A673 (cell line): ENCODE measurements around the gene TMEM218. TPM values are rescaled to one million over a fixed set of nuclear protein-coding genes. Genes with fewer than 3 reads are reported as not detected.

Experiments used
- BruUV-seq: library from RNA; stranded (reverse); fragments of 400-500 nt; replicated peaks from 2 replicates; lab custom pipeline; 2021; lab: Mats Ljungman, UMichigan
- CTCF ChIA-PET: fragments of 300-600 bp; sonication (Branson Sonifier 250); formaldehyde crosslinking; loops from one replicate; lab custom pipeline; 2022; ENCODE audit warnings: antibody characterized with exemption; lab: Charles Lee
- POLR2A ChIA-PET: fragments of 300-600 bp; sonication (Branson Sonifier 250); formaldehyde crosslinking; loops from one replicate; lab custom pipeline; 2022; ENCODE audit warnings: antibody characterized with exemption; ENCODE audit not compliant: low non-redundant PET; lab: Charles Lee
- DNase-seq: peaks from one replicate; pipeline ENCODE4 v3.0.0-alpha.2; 2015; ENCODE audit warnings: low spot score
- H3K27ac ChIP-seq: fragments of 200-600 bp; sonication (generic); 2 replicates; pipeline ENCODE4 v1.5.1; 2016; ENCODE audit warnings: mixed run types, low read depth, mild to moderate bottlenecking, mixed read lengths, antibody characterized with exemption, low read length; ENCODE audit not compliant: poor library complexity, severe bottlenecking
- H3K27me3 ChIP-seq: fragments of 200-600 bp; sonication (generic); replicated peaks from 2 replicates; pipeline ENCODE4 v1.6.1; 2017; ENCODE audit warnings: mixed run types, low read depth, mild to moderate bottlenecking, mixed read lengths, antibody characterized with exemption, low read length; ENCODE audit not compliant: insufficient read depth, poor library complexity
- H3K36me3 ChIP-seq: fragments of 200-600 bp; sonication (generic); 2 replicates; pipeline ENCODE4 v1.6.1; 2016; ENCODE audit warnings: mixed run types, mild to moderate bottlenecking, mixed read lengths, antibody characterized with exemption, low read length; ENCODE audit not compliant: insufficient read depth, poor library complexity, severe bottlenecking
- H3K4me1 ChIP-seq: fragments of 200-600 bp; sonication (generic); 2 replicates; pipeline ENCODE4 v1.6.1; 2017; ENCODE audit warnings: mixed run types, mild to moderate bottlenecking, mixed read lengths, antibody characterized with exemption, low read length; ENCODE audit not compliant: insufficient read depth, poor library complexity, severe bottlenecking
- H3K4me3 ChIP-seq: fragments of 200-600 bp; sonication (generic); 2 replicates; pipeline ENCODE4 v1.5.1; 2016; ENCODE audit warnings: low read depth, mixed run types, mild to moderate bottlenecking, mixed read lengths, low read length; ENCODE audit not compliant: poor library complexity, severe bottlenecking
- H3K9me3 ChIP-seq: fragments of 200-600 bp; sonication (generic); 2 replicates; pipeline ENCODE4 v1.6.1; 2016; ENCODE audit warnings: mixed run types, low read depth, mild to moderate bottlenecking, mixed read lengths, antibody characterized with exemption, low read length; ENCODE audit not compliant: poor library complexity, severe bottlenecking
- EZH2 ChIP-seq: fragments of 200-600 bp; sonication (generic); IDR thresholded peaks from 2 replicates; pipeline ENCODE4 v1.6.1; 2017; ENCODE audit warnings: borderline replicate concordance, low read depth, mild to moderate bottlenecking, mixed read lengths, antibody characterized with exemption, low read length; ENCODE audit not compliant: poor library complexity, severe bottlenecking
- intact Hi-C: fragments of 100-400 bp; cut with micrococcal nuclease; formaldehyde crosslinking; loops from one replicate; pipeline ENCODE4 v1.10.0; 2022; ENCODE audit not compliant: unreplicated experiment
- total RNA-seq: library from RNA; stranded (reverse); gene quantifications from 2 replicates; pipeline ENCODE4 v1.2.3, GENCODE V29; 2021
- TF ChIP-seq, protein P1 (sequence below): fragments of 300-800, 200-600 bp; sonication (generic); conservative IDR thresholded peaks from 2 replicates; pipeline ENCODE4 v1.5.1; 2017; ENCODE audit warnings: low read depth, mild to moderate bottlenecking, antibody characterized with exemption, low read length, moderate library complexity, mixed read lengths

TMEM218 gene
- total RNA-seq, 1 experiment from 2014 or later: 28.8 TPM

DNA sequence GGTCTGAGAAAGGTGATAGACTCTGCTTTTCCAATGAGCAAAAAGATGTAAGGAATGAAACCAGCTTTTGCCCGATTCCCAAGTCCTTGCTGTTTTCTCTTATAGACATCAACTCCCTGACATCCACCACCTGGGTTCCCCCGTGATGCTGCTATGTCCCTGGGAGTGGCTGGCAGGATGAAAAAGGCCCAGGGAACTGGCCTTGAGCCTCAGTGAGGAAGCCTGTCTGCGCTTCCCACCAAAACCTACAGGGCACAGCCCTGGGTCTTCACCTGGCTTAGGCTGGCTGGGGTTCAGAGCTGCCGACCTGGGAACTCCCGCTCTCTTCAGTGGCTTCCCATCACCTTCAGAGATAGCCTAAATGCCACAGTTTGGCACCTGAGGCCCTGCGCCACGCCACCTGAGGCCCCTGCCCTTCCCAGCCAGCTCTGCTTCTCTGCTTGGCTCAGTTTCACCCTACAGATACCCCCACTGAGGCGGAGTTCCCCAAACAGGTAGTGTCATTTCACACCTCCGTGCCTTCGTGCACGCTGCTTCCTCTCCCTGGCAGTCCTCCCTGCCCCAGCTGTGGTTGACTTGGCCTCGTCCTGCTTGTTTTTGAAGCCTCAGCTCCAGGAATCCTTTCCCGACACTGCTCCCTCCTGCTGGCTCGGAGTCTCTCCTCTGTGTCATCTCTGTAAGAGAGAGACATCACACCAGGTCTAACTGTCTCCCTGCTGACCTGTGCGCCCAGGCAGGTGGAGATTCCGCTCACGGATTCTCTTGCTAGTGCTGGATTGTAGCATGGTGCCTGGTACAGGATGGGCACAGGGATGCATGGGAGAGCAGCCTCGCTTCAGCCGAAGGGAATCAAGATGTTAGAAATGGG lies 37.6 kb downstream of the TMEM218 start:
- H3K4me3 ChIP-seq: no peak overlapping the region
- no peaks in the 10 kb centered on the region for H3K27me3 ChIP-seq
- no peak overlapping the region for H3K27ac ChIP-seq
- BruUV-seq: no TSS peak
- DNase-seq: no peak
- H3K9me3 ChIP-seq: no peaks in the 10 kb centered on the region
- no peaks in the 10 kb centered on the region for H3K36me3 ChIP-seq
- ChIA-PET POLR2A (no interaction called here), CTCF (no interaction called here)
- intact Hi-C loops: no loop called here
- TF ChIP-seq EZH2: no peak
- TF ChIP-seq, protein P1, sequence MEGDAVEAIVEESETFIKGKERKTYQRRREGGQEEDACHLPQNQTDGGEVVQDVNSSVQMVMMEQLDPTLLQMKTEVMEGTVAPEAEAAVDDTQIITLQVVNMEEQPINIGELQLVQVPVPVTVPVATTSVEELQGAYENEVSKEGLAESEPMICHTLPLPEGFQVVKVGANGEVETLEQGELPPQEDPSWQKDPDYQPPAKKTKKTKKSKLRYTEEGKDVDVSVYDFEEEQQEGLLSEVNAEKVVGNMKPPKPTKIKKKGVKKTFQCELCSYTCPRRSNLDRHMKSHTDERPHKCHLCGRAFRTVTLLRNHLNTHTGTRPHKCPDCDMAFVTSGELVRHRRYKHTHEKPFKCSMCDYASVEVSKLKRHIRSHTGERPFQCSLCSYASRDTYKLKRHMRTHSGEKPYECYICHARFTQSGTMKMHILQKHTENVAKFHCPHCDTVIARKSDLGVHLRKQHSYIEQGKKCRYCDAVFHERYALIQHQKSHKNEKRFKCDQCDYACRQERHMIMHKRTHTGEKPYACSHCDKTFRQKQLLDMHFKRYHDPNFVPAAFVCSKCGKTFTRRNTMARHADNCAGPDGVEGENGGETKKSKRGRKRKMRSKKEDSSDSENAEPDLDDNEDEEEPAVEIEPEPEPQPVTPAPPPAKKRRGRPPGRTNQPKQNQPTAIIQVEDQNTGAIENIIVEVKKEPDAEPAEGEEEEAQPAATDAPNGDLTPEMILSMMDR: no peak
- no peaks in the 10 kb centered on the region for H3K4me1 ChIP-seq

DNA sequence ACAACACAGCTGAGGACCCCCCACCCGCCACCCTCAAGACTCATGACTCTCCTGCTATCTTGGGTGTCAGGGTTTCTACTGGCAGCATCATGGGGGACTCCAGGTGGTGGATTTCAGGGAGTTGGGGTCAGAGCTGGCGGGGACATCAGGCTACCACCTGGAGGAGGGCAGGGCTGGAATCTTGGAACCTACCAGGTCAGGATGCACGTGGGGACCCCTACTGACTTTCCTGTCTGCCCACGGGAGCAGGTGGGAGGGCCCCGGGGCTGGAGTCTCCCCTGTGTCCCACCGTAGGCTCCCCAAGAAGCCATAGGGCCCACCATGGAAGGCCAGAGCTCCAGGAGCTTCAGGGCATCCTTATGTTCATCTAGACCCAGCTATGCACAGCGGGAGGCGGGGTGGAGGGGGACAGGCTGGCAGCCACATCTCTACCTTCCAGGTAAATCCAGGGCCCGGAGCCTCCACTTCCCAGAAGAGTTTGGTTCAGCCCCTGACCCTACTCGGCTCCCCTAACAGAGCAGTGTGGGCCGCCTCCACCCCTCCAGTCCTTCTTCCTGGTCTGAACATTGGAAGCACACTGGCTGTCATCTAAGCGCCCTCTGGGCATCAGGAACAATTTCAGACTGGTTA lies 38.4 kb downstream of the TMEM218 start:
- Histone ChIP-seq H3K27me3 (no peaks in the 10 kb centered on the region), H3K9me3 (no peaks in the 10 kb centered on the region), H3K36me3 (no peaks in the 10 kb centered on the region), H3K27ac (no peak overlapping the region), H3K4me3 (no peak overlapping the region), H3K4me1 (no peaks in the 10 kb centered on the region)
- ChIA-PET POLR2A (no interaction called here), CTCF (no interaction called here)
- DNase-seq: no peak
- BruUV-seq: no TSS peak
- intact Hi-C loops: no loop called here
- TF ChIP-seq, protein P1: no peak

DNA sequence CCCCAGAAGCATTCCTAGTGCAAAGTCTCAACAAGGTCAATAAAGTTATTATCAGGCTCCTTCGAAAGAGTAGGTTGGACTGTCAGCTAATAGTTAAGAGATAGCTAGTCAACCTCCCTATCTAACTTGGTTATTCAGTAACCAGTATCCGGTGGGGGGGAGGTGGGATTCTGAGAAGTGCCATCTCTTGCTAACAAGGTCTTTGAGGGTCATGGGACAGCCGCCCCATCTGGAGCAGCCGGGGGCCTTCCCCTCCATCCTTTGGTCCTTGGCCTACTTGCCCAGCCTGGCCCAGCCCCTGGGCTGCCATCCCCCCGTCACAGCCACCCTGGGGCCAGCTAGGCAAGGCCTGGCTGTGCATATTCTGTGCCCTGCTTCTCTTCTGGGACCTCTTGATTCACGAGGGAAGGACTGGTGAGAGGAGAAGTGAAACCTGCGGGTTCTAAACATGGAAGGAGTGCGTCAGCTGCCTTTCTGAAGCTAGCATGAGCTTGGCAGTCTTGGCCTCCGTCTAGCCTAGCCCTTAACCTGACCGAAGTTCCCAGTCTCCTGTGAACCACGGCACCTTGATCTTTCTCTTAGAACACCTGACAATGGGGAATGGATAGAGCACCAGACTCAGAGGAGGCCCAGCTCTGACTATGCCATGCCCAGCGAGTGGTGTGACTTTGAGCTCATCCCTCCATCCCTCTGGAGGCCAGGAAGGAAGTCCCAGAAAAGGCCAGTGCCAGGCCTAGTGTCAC lies 39.0 kb downstream of the TMEM218 start:
- Histone ChIP-seq H3K27me3 (no peaks in the 10 kb centered on the region), H3K9me3 (no peaks in the 10 kb centered on the region), H3K4me1 (no peaks in the 10 kb centered on the region), H3K36me3 (no peaks in the 10 kb centered on the region), H3K27ac (no peak overlapping the region), H3K4me3 (no peak overlapping the region)
- CTCF ChIA-PET: no interaction called here
- POLR2A ChIA-PET: no interaction called here
- intact Hi-C loops: no loop called here
- BruUV-seq: no TSS peak
- TF ChIP-seq EZH2: no peak
- TF ChIP-seq, protein P1: no peak
- DNase-seq: no peak
